HG02938 (cell line): ENCODE results near the gene KHDC1.
"Not testable (repeated sequence)": the region's sequence is repeated elsewhere in the genome, so short reads cannot be mapped to it uniquely, and the experiment has no call there.

ENCODE experiments used
- ATAC-seq: cut with Tn5 transposase; IDR thresholded peaks from one replicate; pipeline ENCODE4 v1.9.1; 2021; ENCODE audit warnings: mild to moderate bottlenecking, moderate library complexity; ENCODE audit not compliant: unreplicated experiment

KHDC1 gene

DNA sequence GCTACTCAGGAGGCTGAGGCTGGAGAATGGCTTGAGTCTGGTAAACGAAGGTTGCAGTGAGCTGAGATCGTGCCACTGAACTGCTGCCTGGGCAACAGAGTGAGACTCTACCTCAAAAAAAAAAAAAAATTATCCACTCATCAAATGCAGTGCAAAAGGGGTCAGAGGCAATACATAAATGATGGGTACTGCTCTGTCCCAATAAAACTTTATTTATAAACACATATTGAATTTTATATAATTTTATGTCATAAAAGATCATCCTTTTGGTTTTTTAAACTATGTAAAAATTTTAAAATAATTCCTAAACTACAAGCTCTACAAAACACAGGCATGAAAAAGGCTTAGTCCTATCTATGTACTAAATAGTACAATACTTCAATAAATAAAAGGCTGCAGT lies 10.3 kb downstream of the KHDC1 start:
- ATAC-seq, result no peak

DNA sequence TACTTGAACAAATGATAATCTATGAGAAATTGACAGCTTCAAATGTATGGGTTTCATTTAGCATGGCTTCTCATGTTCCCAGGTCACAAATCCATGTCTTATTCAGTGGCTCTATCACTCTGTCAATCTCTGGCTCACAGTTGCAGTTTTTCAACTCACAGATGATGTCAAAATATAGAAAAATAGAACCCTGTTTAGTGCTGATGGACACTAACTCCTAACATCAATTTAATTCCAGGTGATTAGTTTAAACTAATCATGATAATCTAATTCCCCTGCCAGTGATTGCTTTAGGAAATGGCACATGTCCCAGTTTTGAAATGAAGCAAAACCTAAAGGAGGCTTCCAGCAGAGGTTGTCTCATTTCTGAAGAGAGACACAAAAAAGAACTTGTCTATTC lies 13.0 kb downstream of the KHDC1 start:
- no peak for ATAC-seq

DNA sequence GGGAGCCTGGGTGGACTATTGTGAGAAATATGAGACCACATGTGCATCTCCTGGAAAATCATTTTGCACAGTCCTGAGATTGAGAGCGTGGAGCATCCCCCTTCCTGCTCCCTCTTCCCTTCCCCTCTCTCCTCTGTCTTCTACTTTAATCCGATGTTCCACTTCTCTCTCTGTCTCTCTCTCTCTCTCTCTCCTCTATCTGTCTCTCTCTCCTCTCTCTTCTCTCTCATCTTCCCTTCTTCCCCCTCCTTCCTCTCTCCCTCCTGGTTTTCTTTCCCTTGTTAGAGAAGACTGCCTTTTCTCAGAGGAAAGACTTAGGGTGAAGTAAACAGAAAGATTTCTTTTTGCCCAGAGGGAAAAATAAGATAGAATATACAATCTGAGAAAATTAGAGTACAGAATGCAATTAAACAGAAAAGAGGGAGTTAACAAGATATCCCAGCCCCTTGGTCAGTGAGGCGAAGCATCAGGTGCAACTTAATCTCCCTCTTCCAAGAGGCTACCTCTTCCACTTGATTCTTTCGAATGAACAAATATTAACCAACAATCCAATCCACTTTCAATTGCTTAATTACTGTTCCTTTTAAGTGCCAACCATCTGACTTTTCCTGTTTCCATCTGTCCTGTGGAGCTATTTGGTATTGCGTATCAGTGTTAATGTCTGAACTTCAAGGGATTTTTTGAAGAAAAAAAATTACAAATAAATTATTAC lies 14.6 kb downstream of the KHDC1 start:
- ATAC-seq, result no peak

DNA sequence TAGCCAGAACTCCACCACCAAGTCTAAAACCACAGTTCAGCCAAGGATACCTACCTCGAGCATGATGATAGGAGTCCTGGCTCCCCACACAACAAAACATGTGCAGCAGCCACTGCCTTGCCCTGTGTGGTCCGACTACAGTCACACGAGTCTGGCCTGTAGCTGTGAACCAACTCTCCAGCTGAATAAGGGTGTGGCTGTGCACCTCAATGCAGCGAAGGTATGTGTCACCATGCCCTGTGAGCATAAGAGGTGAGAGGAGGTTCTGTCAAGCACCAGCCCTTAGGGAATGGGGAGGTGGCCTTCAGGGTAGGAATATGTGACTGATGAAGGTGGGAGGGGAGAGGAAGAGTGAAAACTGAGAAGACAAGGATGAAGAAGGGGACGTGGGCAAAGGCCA lies 21.0 kb downstream of the KHDC1 start:
- no peak for ATAC-seq

DNA sequence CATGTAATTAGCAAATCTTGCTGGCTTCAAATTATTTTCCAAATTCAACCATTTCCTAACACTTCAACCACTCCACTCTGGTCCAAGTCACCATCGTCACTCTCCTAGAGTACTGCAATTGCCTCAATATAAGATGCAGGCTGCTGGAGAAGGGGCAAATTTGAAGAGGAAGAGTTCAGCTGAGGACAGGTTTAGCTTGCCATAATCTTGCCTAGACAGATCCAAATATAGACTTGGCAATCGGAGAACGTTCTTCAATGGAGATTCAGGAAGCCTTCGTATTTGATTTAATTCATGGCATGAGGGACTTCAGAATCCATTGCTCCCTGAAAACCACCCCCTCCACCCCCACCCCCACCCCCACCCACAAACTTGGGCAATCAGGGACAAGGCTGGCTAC lies 22.3 kb downstream of the KHDC1 start:
- no peak for ATAC-seq

DNA sequence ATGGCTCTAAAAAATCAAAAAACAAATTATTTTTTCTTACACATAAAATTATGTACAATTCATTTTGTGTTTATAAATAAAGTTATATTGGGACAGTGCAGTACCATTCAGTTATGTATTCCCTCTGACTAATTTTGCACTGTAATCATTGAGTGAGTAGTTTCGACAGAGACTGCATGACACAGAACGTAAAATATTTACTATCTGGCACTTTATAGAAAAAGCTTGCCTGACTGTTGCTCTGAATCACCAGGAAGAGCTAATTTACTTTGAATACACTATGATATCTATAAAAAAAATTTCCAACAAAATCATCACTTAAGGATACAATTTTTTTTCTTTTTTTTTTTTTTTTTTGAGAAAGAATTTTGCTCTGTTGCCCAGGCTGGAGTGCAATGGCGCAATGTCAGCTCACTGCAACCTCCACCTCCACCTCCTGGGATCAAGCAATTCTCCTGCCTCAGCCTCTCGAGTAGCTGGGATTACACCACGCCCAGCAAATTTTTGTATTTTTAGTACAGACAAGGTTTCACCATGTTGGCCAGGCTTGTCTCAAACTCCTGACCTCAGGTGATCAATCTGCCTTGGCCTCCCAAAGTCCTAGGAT lies 26.7 kb downstream of the KHDC1 start:
- ATAC-seq, result no peak

DNA sequence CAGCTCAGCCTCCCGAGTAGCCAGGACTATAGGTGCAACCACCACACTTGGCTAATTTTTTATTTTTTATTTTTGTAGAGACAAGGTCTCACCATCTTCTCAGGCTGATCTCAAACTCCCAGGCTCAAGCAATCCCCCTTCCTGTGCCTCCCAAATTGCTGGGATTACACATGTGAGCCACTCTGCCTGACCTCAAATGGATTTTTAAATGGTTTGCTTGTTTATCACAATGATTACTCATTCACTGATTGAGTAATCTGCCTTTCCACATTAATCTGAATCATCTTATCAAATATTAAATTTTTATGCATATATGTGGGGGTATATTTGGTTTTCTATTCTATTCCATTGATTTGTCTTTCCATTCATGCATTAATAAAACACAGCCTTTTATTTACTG lies 28.3 kb downstream of the KHDC1 start:
- no peak for ATAC-seq

DNA sequence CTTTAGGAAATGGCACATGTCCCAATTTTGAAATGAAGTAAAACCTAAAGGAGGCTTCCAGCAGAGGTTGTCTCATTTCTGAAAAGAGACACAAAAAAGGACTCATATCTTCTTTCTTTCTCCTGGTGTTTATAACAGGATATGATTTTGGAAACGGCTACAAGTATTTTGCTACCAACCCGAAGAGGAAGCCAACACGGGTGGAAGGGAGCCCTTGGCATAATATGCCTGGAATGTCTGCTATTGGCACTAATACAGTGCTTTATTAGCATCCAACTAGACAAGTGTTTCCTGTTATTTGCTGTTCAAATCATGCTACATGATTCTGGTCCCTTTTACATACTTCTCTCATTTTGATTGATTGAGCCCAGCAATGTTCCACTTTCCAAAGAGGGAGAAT lies 29.0 kb downstream of the KHDC1 start:
- ATAC-seq, result not testable (repeated sequence)

DNA sequence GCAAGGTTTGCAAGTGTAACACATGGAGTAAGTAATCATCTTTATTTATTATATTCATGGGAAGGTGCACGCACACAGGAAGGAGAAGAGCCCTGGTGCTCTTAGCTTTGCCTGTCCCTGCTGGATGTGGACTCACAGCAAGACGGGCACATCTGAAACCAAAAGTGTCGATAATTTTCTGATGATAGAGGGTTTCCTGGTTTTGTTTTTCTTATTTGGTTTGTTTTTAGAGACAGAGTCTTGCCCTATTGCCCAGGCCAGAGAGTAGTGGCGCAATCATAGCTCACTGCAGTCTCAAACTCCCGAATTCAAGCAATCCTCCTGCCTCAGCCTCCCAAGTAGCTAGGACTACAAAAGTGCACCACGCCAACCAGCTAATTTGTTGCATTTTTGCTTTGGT lies 29.9 kb downstream of the KHDC1 start:
- no peak for ATAC-seq

DNA sequence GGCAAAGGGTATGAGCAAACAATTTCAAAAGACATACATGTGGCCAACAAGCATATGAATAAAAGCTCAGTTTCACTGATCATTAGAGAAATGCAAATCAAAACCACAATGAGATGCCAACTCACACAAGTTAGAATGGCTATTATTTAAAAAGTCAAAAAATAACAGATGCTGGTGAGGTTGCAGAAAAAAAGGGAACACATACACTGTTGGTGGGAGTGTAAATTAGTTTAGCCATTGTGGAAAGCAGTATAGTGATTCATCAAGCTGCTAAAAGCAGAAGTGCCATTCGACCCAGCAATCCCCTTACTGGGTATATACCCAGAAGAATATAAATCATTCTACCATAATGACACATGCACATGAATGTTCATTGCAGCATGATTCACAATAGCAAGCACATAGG lies 31.0 kb downstream of the KHDC1 start:
- ATAC-seq, result no peak

DNA sequence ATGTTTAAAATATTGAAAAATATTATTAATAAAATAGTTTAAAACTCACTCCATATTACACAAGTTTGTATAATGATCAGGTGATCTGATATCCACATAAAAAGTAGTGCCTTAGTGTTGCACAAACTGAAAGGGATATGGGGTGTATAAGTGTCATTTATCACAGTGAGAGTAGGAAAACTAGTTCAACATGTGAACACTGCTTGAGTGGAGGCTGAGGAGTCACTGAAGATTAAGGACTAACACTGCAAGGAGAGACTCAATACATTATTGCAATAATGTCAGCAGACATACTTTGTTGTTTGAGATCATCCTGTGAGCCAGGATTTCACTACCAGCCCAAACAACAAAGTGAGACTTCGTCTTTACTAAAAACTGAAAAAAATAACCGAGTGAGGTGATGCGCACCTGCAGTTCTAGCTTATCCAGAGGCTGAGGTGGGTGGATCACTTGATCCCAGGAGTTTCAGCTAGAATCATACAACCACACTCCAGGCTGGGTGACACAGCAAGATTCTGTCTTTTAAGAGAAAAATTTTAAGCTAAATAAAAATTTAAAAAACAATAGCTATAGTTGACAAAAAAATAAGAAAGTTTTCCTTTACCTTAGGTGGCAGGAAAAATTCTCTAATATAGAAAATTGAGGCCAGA lies 35.3 kb downstream of the KHDC1 start:
- no peak for ATAC-seq

DNA sequence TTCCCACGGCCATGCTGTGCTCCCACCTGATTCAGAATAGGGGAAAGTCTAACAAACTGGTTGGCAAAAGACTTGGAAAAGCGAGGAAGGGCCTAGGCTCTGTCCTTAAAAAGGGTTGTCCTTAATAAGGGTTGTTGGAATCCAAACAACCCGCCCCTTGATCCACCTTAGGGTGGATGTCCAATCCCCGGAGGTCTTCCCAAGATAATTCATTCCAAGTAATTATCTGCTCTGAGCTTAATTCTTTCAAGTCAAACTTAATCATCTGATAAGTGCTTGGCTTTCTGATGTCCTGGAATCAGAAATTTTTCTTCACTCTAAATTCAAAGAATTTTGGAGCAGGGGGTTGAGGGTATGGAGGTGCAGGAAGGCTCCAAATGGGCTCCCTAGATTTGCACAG lies 37.6 kb downstream of the KHDC1 start, which contains the start of gene KHDC1L:
TSS of gene KHDC1L (minus strand) at position 101 of the 400 bp plus-strand sequence. CDS start at position 13, 88 bp downstream.
- no peak for ATAC-seq

DNA sequence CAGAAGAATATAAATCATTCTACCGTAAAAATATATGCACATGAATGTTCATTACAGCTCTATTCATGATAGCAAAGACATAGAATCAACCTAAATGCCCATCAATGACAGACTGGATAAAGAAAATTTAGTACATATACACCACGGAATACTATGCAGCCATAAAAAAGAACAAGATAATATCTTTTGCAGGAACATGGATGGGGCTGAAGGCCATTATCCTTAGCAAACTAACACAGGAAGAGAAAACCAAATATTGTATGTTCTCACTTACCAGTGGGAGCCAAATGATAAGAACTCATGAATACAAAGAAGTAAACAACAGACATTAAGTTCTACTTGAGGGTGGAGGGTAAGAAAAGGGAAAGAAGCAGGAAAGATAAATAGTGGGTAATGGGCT lies 46.1 kb downstream of the KHDC1 start:
- ATAC-seq, result no peak

DNA sequence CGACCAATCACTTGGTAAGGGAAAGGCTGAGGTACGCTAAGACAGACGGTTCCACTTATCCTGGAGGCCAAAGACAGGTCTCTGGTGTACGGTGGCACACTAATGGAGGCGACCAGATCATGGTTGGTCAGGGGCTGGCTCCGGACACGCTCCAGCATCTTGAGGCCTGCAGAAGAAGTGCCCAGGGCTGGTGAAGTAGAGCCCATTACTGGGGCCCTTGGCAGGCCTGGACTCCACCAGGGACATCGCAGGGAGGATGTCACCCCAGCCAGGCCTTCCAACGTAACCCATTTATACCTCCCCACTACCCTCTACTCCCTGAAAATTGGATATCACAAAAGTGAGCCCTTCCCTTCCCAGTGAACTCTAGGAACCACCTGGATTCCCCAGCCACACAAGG lies 53.9 kb downstream of the KHDC1 start:
- ATAC-seq, result no peak

DNA sequence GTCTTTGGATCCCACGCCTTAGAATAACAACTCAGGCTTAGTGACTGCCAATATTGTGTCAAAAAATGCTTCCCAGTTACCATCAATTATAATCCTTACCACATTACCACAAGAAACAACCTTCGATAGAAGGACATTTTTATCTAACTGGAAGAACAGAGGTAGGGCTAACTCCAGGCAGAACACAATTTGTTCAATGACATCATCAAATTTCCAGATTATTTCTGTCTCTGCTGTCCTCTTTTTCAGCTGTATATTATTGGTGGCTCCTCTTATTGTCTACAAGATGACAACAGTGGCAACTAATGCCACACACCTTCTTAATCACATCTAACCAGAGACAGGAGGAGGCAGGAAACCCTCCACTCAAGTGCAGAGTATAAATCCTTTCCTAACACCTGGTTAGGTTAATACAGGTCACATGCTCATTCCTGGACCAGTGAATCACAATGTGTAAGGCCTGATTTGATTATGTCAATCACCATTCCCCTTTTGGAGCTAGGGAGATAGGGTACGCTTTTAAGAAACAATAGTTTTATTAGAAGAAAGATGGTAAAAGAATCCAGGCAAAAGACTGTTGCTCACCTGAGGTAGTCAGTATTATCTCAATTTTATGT lies 55.7 kb downstream of the KHDC1 start:
- no peak for ATAC-seq

DNA sequence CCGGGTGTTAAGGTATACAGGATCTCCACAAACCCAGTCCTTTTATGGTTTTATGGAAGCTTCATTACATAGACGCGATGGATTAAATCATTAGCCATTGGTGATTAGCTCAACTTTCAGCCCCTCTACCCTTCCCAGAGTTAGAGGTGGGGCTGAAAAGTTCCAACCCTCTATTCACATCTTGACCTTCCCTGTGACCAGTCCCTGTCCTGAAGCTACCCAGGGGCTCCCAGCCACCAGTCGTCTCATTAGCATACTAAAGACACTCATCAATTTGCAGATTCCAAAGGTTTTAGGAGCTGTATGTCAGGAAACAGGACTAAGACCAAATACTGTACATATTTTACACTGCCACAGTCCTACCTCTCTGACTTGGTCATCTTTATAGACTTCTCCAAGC lies 58.7 kb downstream of the KHDC1 start:
- no peak for ATAC-seq

DNA sequence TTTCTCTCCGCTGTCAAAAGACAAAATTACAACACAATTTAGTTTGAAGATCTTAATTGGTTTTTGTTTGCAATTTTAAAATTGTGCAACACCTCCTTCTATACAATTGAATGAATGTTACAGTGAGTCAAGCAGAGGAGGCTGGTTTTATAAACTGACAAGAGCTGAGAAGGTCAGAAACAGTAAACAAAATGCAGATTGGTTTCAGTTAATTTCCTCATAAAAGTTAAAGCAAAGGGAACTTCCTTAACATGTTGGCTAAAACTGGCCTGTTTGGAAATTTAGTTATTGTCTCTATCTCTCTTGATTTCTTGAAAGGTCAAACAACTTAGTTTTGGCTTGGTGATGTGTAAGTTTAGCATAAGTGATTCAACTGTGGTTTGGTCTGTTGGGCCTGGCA lies 59.9 kb downstream of the KHDC1 start:
- ATAC-seq, result no peak

DNA sequence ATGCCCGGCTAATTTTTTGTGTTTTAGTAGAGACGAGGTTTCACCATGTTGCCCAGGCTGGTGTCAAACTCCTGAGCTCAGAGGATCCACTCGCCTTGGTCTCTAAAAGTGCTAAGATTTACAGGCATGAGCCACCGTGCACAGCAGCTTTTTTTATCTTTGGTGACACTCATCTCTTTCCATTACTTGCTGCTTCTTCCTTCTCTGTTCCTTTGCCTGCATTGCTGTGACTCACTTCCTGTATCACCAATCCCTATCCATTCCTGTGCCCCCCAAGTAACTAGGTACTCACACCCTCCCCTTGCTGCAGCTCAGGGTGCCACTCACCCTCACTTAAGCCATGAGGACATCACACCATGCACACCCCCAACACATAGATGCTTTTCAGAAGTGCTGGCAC lies 62.3 kb downstream of the KHDC1 start:
- ATAC-seq, result no peak

DNA sequence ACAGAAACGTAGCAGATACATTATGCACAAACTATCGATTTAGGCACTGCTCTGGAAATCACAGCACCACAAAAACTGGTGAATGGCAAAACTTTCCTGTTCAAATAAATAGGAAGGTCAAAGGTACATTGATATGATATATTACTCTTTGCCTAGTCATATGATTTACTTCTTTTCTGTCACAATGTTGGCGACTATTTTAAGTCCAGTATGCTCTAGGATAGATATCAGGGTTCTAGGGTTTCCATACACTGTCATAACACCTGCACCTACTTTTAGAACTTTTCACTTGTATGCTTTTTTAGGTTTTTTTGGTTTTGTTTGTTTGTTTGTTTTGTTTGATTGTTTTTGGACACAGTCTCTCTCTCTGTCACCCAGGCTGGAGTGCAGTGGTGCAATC lies 62.7 kb downstream of the KHDC1 start:
- ATAC-seq, result no peak

DNA sequence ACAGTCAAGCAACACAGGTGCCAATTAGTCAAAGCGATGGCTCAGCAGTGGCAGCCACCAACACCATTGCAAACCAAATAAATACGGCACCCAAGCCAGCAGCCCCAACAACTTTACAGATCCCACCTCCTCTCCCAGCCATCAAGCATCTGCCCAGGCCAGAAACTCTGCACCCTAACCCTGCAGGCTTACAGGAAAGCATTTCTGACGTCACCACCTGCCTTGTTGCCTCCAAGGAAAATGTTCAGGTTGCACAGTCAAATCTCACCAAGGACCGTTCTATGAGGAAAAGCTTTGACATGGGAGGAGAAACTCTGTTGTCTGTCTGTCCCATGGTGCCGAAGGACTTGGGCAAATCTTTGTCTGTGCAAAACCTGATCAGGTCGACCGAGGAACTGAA lies 68.3 kb downstream of the KHDC1 start:
- no peak for ATAC-seq

DNA sequence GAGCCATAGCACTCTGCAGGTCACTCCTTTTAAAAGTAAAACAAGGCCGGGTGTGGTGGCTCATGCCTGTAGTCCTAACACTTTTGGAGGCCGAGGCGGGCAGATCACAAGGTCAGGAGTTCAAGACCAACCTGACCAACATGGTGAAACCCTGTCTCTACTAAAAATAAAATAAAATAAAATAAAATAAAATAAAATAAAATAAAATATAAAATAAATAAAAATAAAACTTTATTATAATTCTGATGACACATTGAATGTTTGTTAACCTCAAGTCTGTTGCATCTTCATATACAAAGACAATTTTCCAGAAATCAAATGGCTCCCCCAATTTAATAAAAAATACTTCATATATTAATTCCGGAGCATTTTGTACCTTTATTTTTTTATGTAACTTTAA lies 69.7 kb downstream of the KHDC1 start:
- not testable (repeated sequence) for ATAC-seq
